SJCRH30 (cell line): Measurements from ENCODE around the gene ABCA7. TPM values are rescaled to one million over a fixed set of nuclear protein-coding genes. Genes with fewer than 3 reads are reported as not detected.

Source experiments
- DNase-seq, 2 experiments: peaks; one replicate each; pipeline ENCODE4 v3.0.0-alpha.2; 2015 to 2020
- H3K27ac ChIP-seq: fragments of 250-450 bp; sonication (Bioruptor Pico); 2 replicates; pipeline ENCODE4 v1.5.1; 2020; ENCODE audit warnings: mild to moderate bottlenecking, moderate library complexity
- H3K27me3 ChIP-seq: fragments of 250-450 bp; sonication (Bioruptor Pico); 2 replicates; pipeline ENCODE4 v1.5.1; 2020; ENCODE audit warnings: mild to moderate bottlenecking, moderate library complexity
- H3K36me3 ChIP-seq: fragments of 250-450 bp; sonication (Bioruptor Pico); 2 replicates; pipeline ENCODE4 v1.5.1; 2020; ENCODE audit warnings: mild to moderate bottlenecking, moderate library complexity
- H3K4me1 ChIP-seq: fragments of 250-450 bp; sonication (Bioruptor Pico); 2 replicates; pipeline ENCODE4 v1.5.1; 2020; ENCODE audit warnings: mild to moderate bottlenecking, moderate library complexity
- H3K4me3 ChIP-seq: fragments of 250-450 bp; sonication (Bioruptor Pico); 2 replicates; pipeline ENCODE4 v1.5.1; 2020; ENCODE audit warnings: mild to moderate bottlenecking, moderate library complexity
- H3K9me3 ChIP-seq: fragments of 250-450 bp; sonication (Bioruptor Pico); replicated peaks from 2 replicates; pipeline ENCODE4 v1.5.1; 2020; ENCODE audit warnings: mild to moderate bottlenecking, moderate library complexity
- total RNA-seq: library from RNA; depleted of rRNA; stranded (reverse); fragments of >200 nt; shearing (Covaris generic); gene quantifications from 2 replicates; pipeline ENCODE4 v1.2.3, GENCODE V29; 2014

Gene ABCA7
- total RNA-seq, 1 experiment from 2014 or later, result 11.0 TPM

DNA sequence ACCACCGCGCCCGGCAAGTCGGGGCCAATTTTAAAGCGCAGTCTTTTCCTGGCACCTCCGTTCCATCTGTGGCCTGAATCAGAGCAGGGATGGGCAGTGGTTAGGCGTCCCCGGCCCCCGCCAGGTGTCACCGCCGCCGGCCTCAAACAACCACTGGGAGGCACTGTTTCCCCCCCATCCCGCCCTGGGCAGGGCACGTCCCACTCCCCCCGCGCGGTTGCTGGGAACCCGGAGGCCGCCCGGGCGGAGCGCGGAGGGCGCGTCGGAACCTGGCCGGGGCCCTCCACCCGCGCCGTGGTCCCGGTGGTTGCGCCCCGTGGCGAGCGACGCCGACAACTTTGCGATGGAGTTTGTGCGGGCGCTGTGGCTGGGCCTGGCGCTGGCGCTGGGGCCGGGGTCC, 39.8 kb upstream of the ABCA7 start, which contains the start of gene GRIN3B:
GRIN3B (plus strand) TSS at position 325 of the 400 bp plus-strand sequence; CDS start at position 344, 19 bp downstream.
- Histone ChIP-seq H3K27me3 (peaks cover 41% of the 10 kb centered on the region), H3K9me3 (no peaks in the 10 kb centered on the region), H3K36me3 (no peaks in the 10 kb centered on the region), H3K27ac (no peak within 1 kb of the TSS), H3K4me1 (peaks cover 14% of the 10 kb centered on the region), H3K4me3 (no peak within 1 kb of the TSS)
- peak; percentile 65 to 67 for DNase-seq

DNA sequence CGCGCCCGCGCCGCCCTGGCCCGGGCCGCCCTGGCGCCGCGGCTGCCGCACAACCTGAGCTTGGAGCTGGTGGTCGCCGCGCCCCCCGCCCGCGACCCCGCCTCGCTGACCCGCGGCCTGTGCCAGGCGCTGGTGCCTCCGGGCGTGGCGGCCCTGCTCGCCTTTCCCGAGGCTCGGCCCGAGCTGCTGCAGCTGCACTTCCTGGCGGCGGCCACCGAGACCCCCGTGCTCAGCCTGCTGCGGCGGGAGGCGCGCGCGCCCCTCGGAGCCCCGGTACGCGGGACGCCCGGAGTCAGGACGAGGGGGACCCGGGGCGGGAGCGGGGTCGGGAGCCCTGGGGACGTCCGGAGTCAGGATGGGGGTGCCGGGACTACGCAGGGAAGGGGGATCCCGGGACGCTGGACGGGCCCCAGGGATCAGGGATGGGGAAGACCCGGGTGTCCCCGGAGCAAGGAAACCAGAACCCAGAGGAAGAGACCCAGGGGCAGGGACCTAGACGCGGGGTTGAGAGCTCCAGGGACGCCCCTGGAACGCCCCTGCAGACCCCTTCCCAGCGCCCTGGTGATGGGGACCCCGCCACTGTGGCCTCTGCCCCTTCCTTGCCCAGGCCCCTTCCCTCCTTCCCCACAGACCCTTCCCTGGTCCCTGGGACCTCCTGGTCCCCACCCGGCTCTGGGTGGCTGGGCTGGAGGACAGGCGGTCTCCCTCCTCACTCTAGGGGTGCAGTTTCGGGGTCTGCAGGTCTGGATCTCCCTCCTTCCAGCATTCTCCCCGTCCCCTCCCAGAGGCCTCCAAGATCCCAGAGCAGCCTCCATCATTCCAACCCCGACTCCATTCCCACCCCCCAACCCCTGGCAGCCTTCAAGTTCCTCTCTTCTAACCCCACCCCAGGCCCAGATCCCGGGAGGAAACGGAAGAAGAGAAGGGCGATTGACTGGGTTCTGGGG, 39.0 kb upstream of the ABCA7 start:
- H3K4me1 ChIP-seq, result peaks cover 7% of the 10 kb centered on the region
- no peaks in the 10 kb centered on the region for H3K9me3 ChIP-seq
- H3K36me3 ChIP-seq, result no peaks in the 10 kb centered on the region
- DNase-seq, result no peak
- peaks cover 41% of the 10 kb centered on the region for H3K27me3 ChIP-seq
- H3K4me3 ChIP-seq, result no peak overlapping the region
- H3K27ac ChIP-seq, result no peak overlapping the region

- DNase-seq, result peak; percentile 51 to 70
- H3K27ac ChIP-seq, result no peak overlapping the region
- no peaks in the 10 kb centered on the region for H3K4me1 ChIP-seq
- H3K9me3 ChIP-seq, result no peaks in the 10 kb centered on the region
- peaks cover 38% of the 10 kb centered on the region for H3K27me3 ChIP-seq
- H3K4me3 ChIP-seq, result no peak overlapping the region
- H3K36me3 ChIP-seq, result no peaks in the 10 kb centered on the region
Measured at GRCh38 chr19:1001538-1002166, 38.3 kb upstream of the ABCA7 start.

- H3K36me3 ChIP-seq, result no peaks in the 10 kb centered on the region; the same call in 1 of the 2 replicates
- no peaks in the 10 kb centered on the region for H3K4me1 ChIP-seq
- no peak for DNase-seq
- no peak overlapping the region for H3K27ac ChIP-seq
- H3K9me3 ChIP-seq, result no peaks in the 10 kb centered on the region
- H3K4me3 ChIP-seq, result no peak overlapping the region
- peaks cover 28% of the 10 kb centered on the region for H3K27me3 ChIP-seq
Measured at GRCh38 chr19:1002600-1002999, 37.3 kb upstream of the ABCA7 start.

DNA sequence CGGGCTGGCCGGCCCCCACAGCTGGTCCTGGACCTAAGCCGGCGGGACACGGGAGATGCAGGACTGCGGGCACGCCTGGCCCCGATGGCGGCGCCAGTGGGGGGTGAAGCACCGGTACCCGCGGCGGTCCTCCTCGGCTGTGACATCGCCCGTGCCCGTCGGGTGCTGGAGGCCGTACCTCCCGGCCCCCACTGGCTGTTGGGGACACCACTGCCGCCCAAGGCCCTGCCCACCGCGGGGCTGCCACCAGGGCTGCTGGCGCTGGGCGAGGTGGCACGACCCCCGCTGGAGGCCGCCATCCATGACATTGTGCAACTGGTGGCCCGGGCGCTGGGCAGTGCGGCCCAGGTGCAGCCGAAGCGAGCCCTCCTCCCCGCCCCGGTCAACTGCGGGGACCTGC, 36.6 kb upstream of the ABCA7 start:
- Histone ChIP-seq H3K9me3 (no peaks in the 10 kb centered on the region), H3K27ac (no peak overlapping the region), H3K36me3 (peaks cover 2% of the 10 kb centered on the region; the same call in 1 of the 2 replicates), H3K4me1 (no peaks in the 10 kb centered on the region), H3K4me3 (no peak overlapping the region), H3K27me3 (peaks cover 22% of the 10 kb centered on the region)
- DNase-seq, result no peak

DNA sequence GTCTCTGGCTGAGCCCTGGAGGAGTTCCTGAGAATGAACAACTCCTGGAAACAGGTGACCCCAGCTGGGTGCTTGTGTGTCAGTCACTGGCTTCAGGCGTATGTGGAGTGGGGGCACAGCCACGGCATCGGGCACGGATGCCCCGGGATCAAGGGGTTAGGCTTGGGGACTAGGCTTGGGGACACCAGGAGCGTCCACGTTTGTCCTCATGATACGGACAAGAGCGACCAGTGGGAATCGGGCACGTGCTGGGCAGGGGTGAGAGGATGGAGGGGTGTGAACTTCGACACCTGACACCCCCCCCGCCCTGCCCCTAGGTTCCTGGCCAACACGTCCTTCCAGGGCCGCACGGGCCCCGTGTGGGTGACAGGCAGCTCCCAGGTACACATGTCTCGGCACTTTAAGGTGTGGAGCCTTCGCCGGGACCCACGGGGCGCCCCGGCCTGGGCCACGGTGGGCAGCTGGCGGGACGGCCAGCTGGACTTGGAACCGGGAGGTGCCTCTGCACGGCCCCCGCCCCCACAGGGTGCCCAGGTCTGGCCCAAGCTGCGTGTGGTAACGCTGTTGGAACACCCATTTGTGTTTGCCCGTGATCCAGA, 35.6 kb upstream of the ABCA7 start:
- Histone ChIP-seq H3K9me3 (no peaks in the 10 kb centered on the region), H3K27me3 (peaks cover 13% of the 10 kb centered on the region), H3K36me3 (peaks cover 2% of the 10 kb centered on the region; the same call in 1 of the 2 replicates), H3K4me3 (no peak overlapping the region), H3K27ac (no peak overlapping the region), H3K4me1 (no peaks in the 10 kb centered on the region)
- no peak for DNase-seq

GRCh38 chr19:1004803-1005664, 34.9 kb upstream of the ABCA7 start:
- H3K36me3 ChIP-seq, result peaks cover 8% of the 10 kb centered on the region
- no peak for DNase-seq

GRCh38 chr19:1006711-1007398, 33.1 kb upstream of the ABCA7 start:
- no peak overlapping the region for H3K27ac ChIP-seq
- H3K27me3 ChIP-seq, result no peaks in the 10 kb centered on the region
- no peaks in the 10 kb centered on the region for H3K4me1 ChIP-seq
- H3K4me3 ChIP-seq, result no peak overlapping the region
- DNase-seq, result no peak
- peaks cover 22% of the 10 kb centered on the region for H3K36me3 ChIP-seq
- H3K9me3 ChIP-seq, result no peaks in the 10 kb centered on the region

More at GRCh38 chr19:1004803-1005664, 34.9 kb upstream of the ABCA7 start:
- H3K27ac ChIP-seq, result no peak overlapping the region
- H3K9me3 ChIP-seq, result no peaks in the 10 kb centered on the region
- H3K4me3 ChIP-seq, result no peak overlapping the region
- H3K27me3 ChIP-seq, result peaks cover 6% of the 10 kb centered on the region
- H3K4me1 ChIP-seq, result no peaks in the 10 kb centered on the region

GRCh38 chr19:1007399-1008251, 32.3 kb upstream of the ABCA7 start:
- Histone ChIP-seq H3K36me3 (peaks cover 29% of the 10 kb centered on the region), H3K27me3 (no peaks in the 10 kb centered on the region), H3K4me3 (no peak overlapping the region), H3K4me1 (no peaks in the 10 kb centered on the region), H3K9me3 (no peaks in the 10 kb centered on the region), H3K27ac (no peak overlapping the region)
- no peak for DNase-seq

DNA sequence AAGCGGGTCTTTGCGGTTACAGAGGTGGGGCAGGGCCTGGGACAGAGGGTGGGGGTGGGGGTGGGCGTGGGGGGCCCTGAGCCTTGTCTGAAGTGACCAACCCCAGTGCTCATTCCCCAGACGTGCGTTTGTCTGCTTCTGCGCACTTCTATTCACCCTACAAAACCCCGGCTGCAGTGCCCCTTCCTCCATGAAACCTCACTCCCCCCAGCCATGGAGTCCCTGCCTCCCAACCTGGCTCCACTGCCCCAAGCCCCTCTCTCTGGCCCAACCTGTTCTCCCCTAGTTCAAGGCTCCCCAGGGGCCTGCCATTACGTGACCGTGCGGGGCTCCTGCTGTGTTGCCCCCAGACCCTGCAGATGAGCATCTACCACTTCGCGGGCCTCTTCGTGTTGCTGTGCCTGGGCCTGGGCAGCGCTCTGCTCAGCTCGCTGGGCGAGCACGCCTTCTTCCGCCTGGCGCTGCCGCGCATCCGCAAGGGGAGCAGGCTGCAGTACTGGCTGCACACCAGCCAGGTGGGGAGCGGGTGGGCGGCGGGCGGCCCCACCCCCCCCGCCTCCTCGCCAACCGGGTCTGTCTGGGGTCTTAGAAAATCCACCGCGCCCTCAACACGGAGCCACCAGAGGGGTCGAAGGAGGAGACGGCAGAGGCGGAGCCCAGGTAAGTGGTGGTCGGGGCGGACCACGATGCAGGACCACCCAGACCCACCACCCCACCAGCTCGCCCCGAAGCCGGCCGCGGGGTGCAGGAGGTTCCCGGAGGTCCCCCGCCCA, 31.5 kb upstream of the ABCA7 start:
- Histone ChIP-seq H3K4me1 (no peaks in the 10 kb centered on the region), H3K4me3 (no peak overlapping the region), H3K27me3 (no peaks in the 10 kb centered on the region), H3K36me3 (peaks cover 38% of the 10 kb centered on the region), H3K9me3 (no peaks in the 10 kb centered on the region), H3K27ac (no peak overlapping the region)
- no peak for DNase-seq

DNA sequence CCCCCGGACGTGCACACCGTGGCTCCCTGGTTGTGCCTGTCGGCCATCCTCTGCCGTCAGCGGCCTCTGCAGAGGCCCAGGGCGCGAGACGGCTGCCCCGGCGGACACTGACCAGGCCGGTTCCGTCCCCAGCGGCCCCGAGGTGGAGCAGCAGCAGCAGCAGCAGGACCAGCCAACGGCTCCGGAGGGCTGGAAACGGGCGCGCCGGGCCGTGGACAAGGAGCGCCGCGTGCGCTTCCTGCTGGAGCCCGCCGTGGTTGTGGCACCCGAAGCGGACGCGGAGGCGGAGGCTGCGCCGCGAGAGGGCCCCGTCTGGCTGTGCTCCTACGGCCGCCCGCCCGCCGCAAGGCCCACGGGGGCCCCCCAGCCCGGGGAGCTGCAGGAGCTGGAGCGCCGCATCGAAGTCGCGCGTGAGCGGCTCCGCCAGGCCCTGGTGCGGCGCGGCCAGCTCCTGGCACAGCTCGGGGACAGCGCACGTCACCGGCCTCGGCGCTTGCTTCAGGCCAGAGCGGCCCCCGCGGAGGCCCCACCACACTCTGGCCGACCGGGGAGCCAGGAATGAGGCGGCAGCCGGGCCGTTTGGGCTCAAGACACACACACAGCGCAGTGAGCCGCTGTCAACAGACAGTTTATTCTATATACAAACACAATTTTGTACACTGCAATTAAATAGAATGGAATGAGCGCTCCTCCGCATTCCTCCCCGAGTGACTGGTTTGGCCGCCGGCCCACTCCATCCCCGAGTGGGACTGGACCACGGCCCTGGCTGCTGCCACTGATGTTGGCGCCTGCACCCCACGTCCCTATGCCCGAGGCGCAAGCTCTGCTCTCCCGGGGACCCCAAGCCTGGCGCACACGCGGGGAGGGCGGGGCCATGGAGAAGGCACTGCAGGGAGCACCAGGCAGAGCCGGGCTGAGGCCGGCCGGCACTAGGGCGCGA, 30.6 kb upstream of the ABCA7 start:
- H3K36me3 ChIP-seq, result peaks cover 42% of the 10 kb centered on the region
- no peak for DNase-seq
- H3K4me3 ChIP-seq, result no peak overlapping the region
- no peak overlapping the region for H3K27ac ChIP-seq
- H3K4me1 ChIP-seq, result no peaks in the 10 kb centered on the region
- no peaks in the 10 kb centered on the region for H3K27me3 ChIP-seq
- H3K9me3 ChIP-seq, result no peaks in the 10 kb centered on the region
